Stomach (tissue), 9 donors: Measurements from ENCODE around the gene WNT11. TPM values are rescaled to one million over a fixed set of nuclear protein-coding genes. Genes with fewer than 3 reads are reported as not detected.

Experiments used
- DNase-seq, 2 donors: peaks; one replicate each; pipeline versions ENCODE4 v3.0.0 to v3.0.0-alpha.2; 2013 to 2019
- H3K27ac ChIP-seq, 5 donors: fragments of 200-600 bp in 4 of 5; sonication (generic) in 4 of 5; one replicate each; pipeline ENCODE4 v1.5.1; 2013 to 2019; ENCODE audit warnings: mild to moderate bottlenecking in 1 of 5, moderate library complexity in 1 of 5
- H3K27me3 ChIP-seq, 3 donors: fragments of 200-600 bp; sonication (generic); one replicate each; pipeline ENCODE4 v1.5.1; 2017 to 2019; ENCODE audit warnings: mixed run types in 1 of 3
- H3K36me3 ChIP-seq, 4 donors: fragments of 200-600 bp; sonication (generic); 1 replicate in 3 of 4; 2 replicates in 1 of 4; pipeline ENCODE4 v1.5.1; 2016 to 2019
- H3K4me1 ChIP-seq, 4 donors: fragments of 200-600 bp; sonication (generic); one replicate each; pipeline ENCODE4 v1.5.1; 2016 to 2019
- H3K4me3 ChIP-seq, 4 donors: fragments of 200-600 bp; sonication (generic) in 3 of 4; one replicate each; pipeline ENCODE4 v1.5.1; 2016 to 2019; ENCODE audit warnings: mild to moderate bottlenecking in 1 of 4
- H3K9me3 ChIP-seq, 4 donors: fragments of 200-600 bp; sonication (generic); one replicate each; pipeline ENCODE4 v1.5.1; 2016 to 2019
- EP300 ChIP-seq: sonication (generic); formaldehyde crosslinking; IDR thresholded peaks from one replicate; pipeline ENCODE4 v1.6.1; 2017; ENCODE audit warnings: antibody characterized with exemption
- POLR2A ChIP-seq, 4 donors: fragments of 450-650 bp; IDR thresholded peaks; one replicate each; pipeline ENCODE4 v1.6.1; 2016; ENCODE audit warnings: antibody characterized with exemption in 4 of 4, control low read depth in 2 of 4, mild to moderate bottlenecking in 1 of 4, moderate library complexity in 1 of 4
- POLR2AphosphoS5 ChIP-seq, 3 donors: sonication (generic); formaldehyde crosslinking; IDR thresholded peaks; one replicate each; pipeline ENCODE4 v1.6.1; 2016; ENCODE audit warnings: antibody characterized with exemption in 3 of 3
- WGBS, 5 donors: extraction: QIAGEN DNeasy Blood & Tissue Kit in 3 of 5; methylation state at CpG; one replicate each; pipeline versions ENCODE4 v1.1.5 to v1.1.7; 2013 to 2018; 5-methylcytosine and 5-hydroxymethylcytosine counted together
- intact Hi-C: fragments of 100-400 bp; cut with DNase I; formaldehyde crosslinking; loops from one replicate; pipeline ENCODE4 v1.15.1; 2023; ENCODE audit warnings: low total_unique reads
- polyA plus RNA-seq, 3 donors: library from polyadenylated mRNA; stranded (reverse); fragments of 200-250 nt; gene quantifications; one replicate each; pipeline ENCODE4 v1.2.3, GENCODE V29; 2013
- total RNA-seq, 5 donors: library from RNA; depleted of rRNA; stranded (reverse); fragments of >200 nt; gene quantifications; one replicate each; pipeline versions ENCODE4 v1.1.0 to v1.2.3, GENCODE V29; 2014 to 2016
- TF ChIP-seq, protein P1 (sequence below), 7 experiments: fragments of 450-650 bp in 4 of 7; fragments of 200-600 bp in 3 of 7; sonication (generic) in 3 of 7; IDR thresholded peaks; one replicate each; pipeline ENCODE4 v1.5.1; 2016 to 2019; ENCODE audit warnings: antibody characterized with exemption in 7 of 7, control low read depth in 2 of 7, mild to moderate bottlenecking in 1 of 7
- donor health status: healthy with polysubstance abuse.
- donor health status: Bipolar disorder and iron deficiency.
- donor health status: healthy.

Gene WNT11
- total and polyA plus RNA-seq, 8 donors: 0.12 to 96.7 (median 1.3) TPM; not detected in 2

DNA sequence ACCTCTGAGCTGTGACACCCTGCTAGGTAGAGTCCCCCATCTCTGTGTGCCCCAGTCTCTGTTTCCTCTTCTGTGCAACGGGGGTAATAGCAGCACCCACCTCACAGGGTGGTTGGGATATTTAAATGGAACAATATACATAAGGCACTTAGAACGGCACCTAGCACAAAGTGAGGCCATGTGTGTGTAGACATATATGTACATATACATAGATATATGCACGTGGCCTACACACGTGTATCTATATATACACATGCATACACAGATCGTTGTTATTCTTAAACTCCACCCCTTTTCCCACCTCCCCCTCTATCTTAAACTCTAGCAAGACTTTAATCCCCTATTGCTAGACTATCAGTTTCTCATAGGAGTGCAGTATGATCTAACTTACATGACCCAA lies 2.4 kb downstream of the WNT11 start:
- no peak for DNase-seq
- intact Hi-C loops: no loop called here
- H3K27me3 ChIP-seq: peaks cover 0 to 61% (median 48%) of the 10 kb centered on the region in 3 donors
- TF ChIP-seq POLR2AphosphoS5 (IDR thresholded peaks at IDR 0.05) (no peak), EP300 (no peak), POLR2A (IDR thresholded peaks at IDR 0.05) (no peak)
- TF ChIP-seq, protein P1, sequence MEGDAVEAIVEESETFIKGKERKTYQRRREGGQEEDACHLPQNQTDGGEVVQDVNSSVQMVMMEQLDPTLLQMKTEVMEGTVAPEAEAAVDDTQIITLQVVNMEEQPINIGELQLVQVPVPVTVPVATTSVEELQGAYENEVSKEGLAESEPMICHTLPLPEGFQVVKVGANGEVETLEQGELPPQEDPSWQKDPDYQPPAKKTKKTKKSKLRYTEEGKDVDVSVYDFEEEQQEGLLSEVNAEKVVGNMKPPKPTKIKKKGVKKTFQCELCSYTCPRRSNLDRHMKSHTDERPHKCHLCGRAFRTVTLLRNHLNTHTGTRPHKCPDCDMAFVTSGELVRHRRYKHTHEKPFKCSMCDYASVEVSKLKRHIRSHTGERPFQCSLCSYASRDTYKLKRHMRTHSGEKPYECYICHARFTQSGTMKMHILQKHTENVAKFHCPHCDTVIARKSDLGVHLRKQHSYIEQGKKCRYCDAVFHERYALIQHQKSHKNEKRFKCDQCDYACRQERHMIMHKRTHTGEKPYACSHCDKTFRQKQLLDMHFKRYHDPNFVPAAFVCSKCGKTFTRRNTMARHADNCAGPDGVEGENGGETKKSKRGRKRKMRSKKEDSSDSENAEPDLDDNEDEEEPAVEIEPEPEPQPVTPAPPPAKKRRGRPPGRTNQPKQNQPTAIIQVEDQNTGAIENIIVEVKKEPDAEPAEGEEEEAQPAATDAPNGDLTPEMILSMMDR (IDR thresholded peaks at IDR 0.05): no peak
- peaks cover 32 to 40% (median 37%) of the 10 kb centered on the region in 4 donors for H3K4me1 ChIP-seq
- WGBS, 5 donors: 71 to 89% (median 86%) methylated on average over 5 of the region's 5 CpGs
- H3K4me3 ChIP-seq: no peak overlapping the region
- no peaks in the 10 kb centered on the region for H3K36me3 ChIP-seq
- H3K9me3 ChIP-seq: no peaks in the 10 kb centered on the region
- H3K27ac ChIP-seq: no peak overlapping the region

DNA sequence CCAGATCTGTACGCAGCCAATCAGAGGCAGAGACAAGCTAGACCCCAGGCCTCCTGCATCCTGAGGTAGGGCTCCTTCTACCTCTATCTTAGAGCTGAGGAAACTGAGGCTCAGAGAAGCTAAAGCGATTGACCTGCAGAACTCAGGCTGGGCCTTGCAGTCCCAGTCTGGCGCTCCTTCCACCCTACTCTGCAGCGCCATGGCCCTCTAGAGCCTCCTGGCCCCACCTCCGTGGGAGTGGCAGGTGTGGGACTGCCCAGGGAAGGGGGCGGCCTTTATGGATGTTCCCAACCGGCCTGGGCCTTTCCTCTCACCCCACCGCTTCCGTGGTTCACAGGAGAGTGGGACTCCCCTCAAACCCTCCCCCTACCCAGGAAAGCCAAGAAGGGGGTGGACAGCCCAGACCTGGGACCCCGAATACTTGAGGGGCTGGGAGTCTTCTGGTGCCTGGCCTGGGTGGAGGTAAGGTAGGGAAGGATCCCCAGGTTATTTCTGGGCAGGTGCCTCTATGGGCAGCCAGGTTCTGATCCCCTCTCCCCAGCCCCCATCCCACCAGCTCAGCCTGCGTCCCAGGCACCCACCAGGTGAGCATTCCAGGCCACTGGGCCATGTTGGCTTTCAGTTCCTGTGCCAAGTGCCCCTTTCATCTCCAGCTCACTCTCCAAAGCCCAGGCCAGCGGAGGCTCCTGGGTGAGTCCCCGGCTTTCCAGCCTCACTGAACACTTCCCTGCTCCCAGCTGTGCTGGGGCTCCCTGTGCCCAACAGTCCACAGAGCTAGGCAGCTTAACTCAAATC lies 3.0 kb downstream of the WNT11 start:
- WGBS, 5 donors: 85 to 91% (median 89%) methylated on average over 8 to 13 of the region's 13 CpGs
- no peak for DNase-seq

DNA sequence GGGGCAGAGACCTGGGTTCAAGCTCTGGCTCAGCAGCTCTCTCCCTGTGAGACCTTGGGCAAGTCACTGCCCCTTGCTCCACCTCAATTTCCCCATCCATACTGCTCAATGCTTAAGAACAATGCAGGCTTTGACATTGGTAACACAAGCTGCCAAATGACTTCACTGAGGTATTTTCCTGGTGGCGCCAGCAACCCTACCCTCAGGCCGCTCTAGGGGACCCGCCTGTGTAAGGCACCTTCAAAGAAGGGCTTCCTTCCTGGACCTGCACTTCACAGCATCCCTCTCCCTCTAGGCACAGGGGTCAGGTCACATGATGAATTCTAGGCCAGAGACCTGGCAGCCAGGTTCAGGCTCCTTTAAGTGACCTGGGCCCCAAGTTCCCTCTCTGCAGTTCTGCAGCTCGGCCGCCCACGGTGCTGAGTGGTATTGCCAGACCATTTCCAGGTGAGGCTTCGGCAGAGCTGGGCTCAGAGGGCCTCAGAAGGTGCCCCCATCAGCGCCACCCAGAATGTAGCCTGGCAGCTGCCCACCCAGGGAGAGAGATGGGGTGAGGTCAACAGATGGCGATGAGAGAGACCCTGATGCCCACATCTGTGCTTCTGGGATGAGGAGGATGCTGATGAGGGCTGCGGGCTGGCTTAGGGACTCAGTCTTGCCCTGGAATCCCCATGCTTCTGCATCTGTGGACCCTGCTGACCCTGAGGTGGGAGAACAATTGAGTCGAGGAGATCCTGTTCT lies 4.5 kb downstream of the WNT11 start:
- no peak for TF ChIP-seq POLR2AphosphoS5 (IDR thresholded peaks at IDR 0.05)
- TF ChIP-seq, protein P1 (IDR thresholded peaks at IDR 0.05): no peak
- no peak for TF ChIP-seq POLR2A (IDR thresholded peaks at IDR 0.05)
- TF ChIP-seq EP300: no peak
- Histone ChIP-seq H3K9me3 (no peaks in the 10 kb centered on the region), H3K4me1 (peaks cover 11 to 19% (median 16%) of the 10 kb centered on the region in 4 donors), H3K4me3 (no peak overlapping the region), H3K27ac (no peak overlapping the region), H3K27me3 (peaks cover 0 to 41% (median 31%) of the 10 kb centered on the region in 3 donors), H3K36me3 (no peaks in the 10 kb centered on the region)
- no peak for DNase-seq
- intact Hi-C loops: no loop called here
- WGBS, 5 donors: 91 to 95% (median 92%) methylated on average over 11 of the region's 11 CpGs

More for the DNA sequence above, 3.0 kb downstream of the WNT11 start:
- Histone ChIP-seq H3K27ac (no peak overlapping the region), H3K4me1 (peaks cover 26 to 34% (median 31%) of the 10 kb centered on the region in 4 donors), H3K9me3 (no peaks in the 10 kb centered on the region), H3K27me3 (peaks cover 0 to 55% (median 42%) of the 10 kb centered on the region in 3 donors), H3K36me3 (no peaks in the 10 kb centered on the region), H3K4me3 (no peak overlapping the region)
- TF ChIP-seq, protein P1 (IDR thresholded peaks at IDR 0.05): no peak
- no peak for TF ChIP-seq EP300
- TF ChIP-seq POLR2A (IDR thresholded peaks at IDR 0.05): no peak
- TF ChIP-seq POLR2AphosphoS5 (IDR thresholded peaks at IDR 0.05): no peak
- intact Hi-C loops: no loop called here

DNA sequence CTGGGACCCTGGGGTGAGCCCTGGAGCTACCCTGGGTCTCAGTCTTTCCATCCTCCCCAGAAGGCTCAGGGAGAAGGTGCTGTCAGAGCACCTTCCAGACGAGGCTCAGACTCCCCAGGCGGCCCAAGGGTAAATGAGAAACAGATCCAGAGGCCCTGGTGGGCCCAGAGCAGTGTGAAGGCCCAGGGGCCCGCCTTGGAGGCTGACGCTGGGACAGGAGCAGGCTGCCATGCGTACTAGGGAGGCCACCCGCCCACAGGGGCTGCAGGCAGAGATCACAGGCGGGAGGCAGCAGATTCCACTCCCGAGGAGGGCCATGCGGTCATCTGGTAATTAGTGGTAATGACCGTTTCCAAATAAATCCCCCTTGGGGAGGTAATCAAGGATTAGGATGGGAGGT lies 5.2 kb downstream of the WNT11 start:
- intact Hi-C loops: no loop called here
- H3K27me3 ChIP-seq: peaks cover 0 to 33% (median 24%) of the 10 kb centered on the region in 3 donors
- no peak for DNase-seq
- no peaks in the 10 kb centered on the region for H3K36me3 ChIP-seq
- H3K4me1 ChIP-seq: peaks cover 3 to 11% (median 8%) of the 10 kb centered on the region in 4 donors
- no peak overlapping the region for H3K27ac ChIP-seq
- no peak overlapping the region for H3K4me3 ChIP-seq
- 80 to 95% (median 91%) methylated on average over 8 to 10 of the region's 10 CpGs for WGBS, 5 donors
- no peaks in the 10 kb centered on the region for H3K9me3 ChIP-seq
- TF ChIP-seq POLR2A (IDR thresholded peaks at IDR 0.05): no peak
- TF ChIP-seq POLR2AphosphoS5 (IDR thresholded peaks at IDR 0.05): no peak
- no peak for TF ChIP-seq EP300
- TF ChIP-seq, protein P1 (IDR thresholded peaks at IDR 0.05): no peak
